Measurements from ENCODE around the gene RBM20.

The RBM20 gene

GRCh38 chr10:110788620-110789385 is 144.7 kb downstream of the RBM20 start:
- CTCF ChIA-PET, result no interaction called here
- TF ChIP-seq, protein P1, sequence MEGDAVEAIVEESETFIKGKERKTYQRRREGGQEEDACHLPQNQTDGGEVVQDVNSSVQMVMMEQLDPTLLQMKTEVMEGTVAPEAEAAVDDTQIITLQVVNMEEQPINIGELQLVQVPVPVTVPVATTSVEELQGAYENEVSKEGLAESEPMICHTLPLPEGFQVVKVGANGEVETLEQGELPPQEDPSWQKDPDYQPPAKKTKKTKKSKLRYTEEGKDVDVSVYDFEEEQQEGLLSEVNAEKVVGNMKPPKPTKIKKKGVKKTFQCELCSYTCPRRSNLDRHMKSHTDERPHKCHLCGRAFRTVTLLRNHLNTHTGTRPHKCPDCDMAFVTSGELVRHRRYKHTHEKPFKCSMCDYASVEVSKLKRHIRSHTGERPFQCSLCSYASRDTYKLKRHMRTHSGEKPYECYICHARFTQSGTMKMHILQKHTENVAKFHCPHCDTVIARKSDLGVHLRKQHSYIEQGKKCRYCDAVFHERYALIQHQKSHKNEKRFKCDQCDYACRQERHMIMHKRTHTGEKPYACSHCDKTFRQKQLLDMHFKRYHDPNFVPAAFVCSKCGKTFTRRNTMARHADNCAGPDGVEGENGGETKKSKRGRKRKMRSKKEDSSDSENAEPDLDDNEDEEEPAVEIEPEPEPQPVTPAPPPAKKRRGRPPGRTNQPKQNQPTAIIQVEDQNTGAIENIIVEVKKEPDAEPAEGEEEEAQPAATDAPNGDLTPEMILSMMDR (IDR thresholded peaks at IDR 0.05; ENCODE audit: insufficient read depth, low read length, missing control alignments), result no peak
- POLR2A ChIA-PET, result no interaction called here

DNA sequence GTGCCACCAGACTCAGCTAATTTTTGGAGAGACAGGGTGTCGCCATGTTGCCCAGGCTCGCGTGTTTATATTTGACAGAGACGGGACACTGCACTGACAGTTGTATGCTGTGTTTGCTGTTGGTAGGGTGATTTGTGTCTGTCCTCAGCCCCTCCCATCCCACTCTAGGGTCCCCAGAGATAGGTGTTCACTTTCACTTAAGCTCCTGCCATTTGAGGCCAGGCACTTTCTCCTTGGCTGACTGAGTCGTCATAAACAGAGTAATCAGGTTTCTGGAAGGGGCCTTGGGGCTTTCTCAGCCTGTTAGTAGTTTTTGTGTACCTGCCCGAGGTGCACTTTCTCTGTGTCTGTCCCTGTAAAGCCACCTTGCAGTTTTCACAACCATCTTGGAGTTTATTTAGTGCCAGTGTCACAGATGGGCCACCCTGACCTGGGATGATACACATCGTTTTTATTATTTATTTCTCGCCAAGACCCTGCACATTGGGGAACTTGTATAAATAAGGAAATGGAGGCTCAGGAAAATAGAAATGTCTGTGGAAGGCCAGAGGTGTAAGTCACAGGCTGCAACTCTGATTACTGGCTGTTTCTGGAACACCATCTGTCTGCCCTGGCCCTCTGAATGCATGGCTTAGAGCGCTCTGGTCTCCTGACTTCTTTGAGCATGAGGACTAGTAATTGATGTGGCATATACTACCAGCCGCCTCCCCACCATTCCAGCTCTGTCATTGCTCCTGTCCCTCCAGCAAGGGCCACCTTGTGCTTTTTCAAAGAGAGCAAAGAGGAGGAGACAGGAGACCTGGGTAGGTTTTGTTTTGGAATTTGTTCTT is 145.7 kb downstream of the RBM20 start:
- no peak for DNase-seq (ENCODE audit: low read depth, low spot score)
- ChIA-PET POLR2A (no interaction called here), CTCF (no interaction called here)
- H3K4me3 ChIP-seq (ENCODE audit: low read depth, low read length), result no peak overlapping the region
- TF ChIP-seq, protein P1 (IDR thresholded peaks at IDR 0.05; ENCODE audit: insufficient read depth, low read length, missing control alignments), result no peak

More at GRCh38 chr10:110788620-110789385, 144.7 kb downstream of the RBM20 start:
- no peak overlapping the region for H3K4me3 ChIP-seq (ENCODE audit: low read depth, low read length)
- DNase-seq (ENCODE audit: low read depth, low spot score), result no peak

GRCh38 chr10:110790913-110791506 is 146.9 kb downstream of the RBM20 start:
- TF ChIP-seq, protein P1 (IDR thresholded peaks at IDR 0.05; ENCODE audit: insufficient read depth, low read length, missing control alignments), result no peak
- H3K4me3 ChIP-seq (ENCODE audit: low read depth, low read length), result no peak overlapping the region
- ChIA-PET POLR2A (interaction anchor here (0.6 kb wide), 1 partner anchor 11 kb away, joined by 3 read pairs; no protein-coding TSS in a partner anchor), CTCF (interaction anchor here (0.6 to 1.0 kb wide), 3 partner anchors 10 to 30 kb away, joined by 3 read pairs; no protein-coding TSS in a partner anchor)
- DNase-seq (ENCODE audit: low read depth, low spot score), result no peak

DNA sequence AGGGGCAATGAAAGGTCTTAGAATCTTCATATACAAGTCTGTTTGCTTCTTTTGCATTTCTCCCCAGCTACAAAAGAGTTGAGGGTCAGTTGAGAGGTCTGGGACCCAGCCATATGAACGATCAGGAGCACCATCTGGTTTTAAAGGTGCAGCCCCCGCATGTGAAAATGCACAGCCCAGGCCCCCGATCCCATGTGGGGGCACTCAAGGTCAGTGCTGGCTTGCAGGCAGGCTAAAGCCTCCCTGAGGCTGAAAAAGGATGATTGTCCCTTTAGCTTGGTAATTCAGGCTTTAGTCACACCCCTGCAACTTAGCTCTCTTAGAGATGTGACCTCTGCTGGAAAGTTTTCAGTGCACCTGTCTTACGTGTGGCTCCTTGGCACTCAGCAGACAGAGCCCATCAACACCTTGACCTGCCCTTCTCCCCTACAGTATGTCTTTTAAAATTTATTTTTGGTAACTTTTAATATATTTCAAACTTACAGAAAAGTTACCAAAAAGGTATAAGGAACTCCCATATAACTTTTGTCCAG is 147.5 kb downstream of the RBM20 start:
- ChIA-PET POLR2A (no interaction called here), CTCF (interaction anchor here (0.7 to 1.0 kb wide), 2 partner anchors 9 to 12 kb away, joined by 3 read pairs; no protein-coding TSS in a partner anchor)
- H3K4me3 ChIP-seq (ENCODE audit: low read depth, low read length), result no peak overlapping the region
- TF ChIP-seq, protein P1 (IDR thresholded peaks at IDR 0.05; ENCODE audit: insufficient read depth, low read length, missing control alignments), result no peak
- no peak for DNase-seq (ENCODE audit: low read depth, low spot score)

DNA sequence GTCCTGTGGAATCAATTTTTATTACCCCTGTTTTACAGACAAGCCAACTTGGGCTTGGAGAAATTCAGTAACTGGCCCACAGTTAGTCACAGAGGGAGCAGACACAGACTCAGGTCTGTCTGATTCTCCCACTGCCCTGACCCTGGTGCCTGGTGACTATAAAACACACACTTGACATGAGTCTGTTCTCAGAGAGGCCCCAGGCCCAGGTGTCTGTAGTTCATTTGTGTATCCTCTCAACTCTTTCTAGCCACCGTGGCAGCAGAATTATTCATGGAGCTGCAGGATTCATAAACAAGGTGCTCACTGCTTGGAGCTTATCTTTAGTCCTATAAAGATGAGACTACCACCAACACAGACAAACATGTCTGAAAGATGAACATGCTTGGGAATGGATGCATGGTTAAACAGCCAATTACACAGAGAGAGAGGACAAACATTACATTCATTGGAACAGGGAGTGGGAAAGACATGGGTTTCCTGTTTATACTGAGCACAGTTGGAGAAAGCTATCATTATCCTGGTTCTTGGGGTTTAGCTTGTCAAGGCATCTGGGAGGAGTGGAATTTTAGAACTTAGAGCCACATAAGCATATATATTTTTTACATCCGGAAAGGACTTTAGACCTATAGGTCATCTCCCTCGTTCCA is 148.5 kb downstream of the RBM20 start:
- no peak for DNase-seq (ENCODE audit: low read depth, low spot score)
- TF ChIP-seq, protein P1 (IDR thresholded peaks at IDR 0.05; ENCODE audit: insufficient read depth, low read length, missing control alignments), result no peak
- no peak overlapping the region for H3K4me3 ChIP-seq (ENCODE audit: low read depth, low read length)
- CTCF ChIA-PET, result no interaction called here
- POLR2A ChIA-PET, result no interaction called here

All from AG04449 (cell line).